Stimulated activated CD8-positive, alpha-beta memory T cell treated with anti-CD3 and anti-CD28 coated beads, Interleukin-7, amount 100 ng/mL, for 4 hours (primary cell): ENCODE measurements around the gene MBNL1.

ENCODE experiments used
- DNase-seq, 2 donors: peaks; one replicate each; pipeline ENCODE4 v3.0.0-alpha.2; 2020; ENCODE audit warnings: low read depth in 2 of 2

The MBNL1 gene

DNA sequence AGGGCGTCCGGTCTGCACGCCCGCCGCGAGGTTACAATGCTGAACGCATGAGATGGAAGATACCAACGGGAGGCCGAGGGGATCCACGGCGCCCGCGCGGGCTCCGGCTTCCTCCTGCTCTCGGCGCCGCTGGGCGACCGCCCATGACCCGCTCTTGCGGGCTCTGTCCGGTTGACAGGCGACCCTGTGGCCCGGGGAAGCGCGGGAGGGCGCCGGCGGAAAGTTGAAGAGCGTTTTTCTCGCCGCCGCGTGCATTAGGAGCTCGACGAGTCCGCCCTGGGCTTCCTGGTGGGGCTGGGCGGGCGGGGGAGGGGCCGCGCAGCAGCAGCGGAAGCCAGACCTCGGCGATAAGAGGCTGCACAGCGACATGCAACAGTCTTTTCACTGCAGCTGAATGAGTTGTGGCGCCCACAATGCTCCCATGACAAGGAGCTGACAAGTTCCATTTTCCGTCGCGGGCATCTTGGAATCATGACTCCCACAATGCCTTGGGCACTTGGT, at the start of gene MBNL1:
TSS of gene MBNL1 (plus strand) at position 375 of the 501 bp plus-strand sequence. CDS start 31,265 bp downstream, outside the sequence.
- peak; percentile 79 to 80 for DNase-seq

DNA sequence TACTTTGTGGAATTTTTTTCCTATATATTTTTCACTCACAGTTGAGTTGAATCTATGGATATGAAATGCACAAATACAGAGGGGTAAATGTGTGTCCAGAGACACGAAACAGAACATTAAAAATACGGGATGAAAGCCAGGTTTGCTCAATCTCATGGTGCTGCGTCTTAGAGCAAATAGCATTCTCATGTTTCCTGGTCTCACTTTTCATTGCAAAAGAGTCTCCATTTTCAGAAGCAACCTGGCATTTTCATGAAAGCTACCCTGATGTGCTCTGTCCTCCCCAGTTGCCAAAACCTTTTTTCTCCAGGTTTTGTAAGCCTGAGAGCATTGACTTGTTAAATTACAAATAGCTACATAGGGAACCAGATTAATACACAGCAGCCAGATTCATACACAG, 49.5 kb upstream of the MBNL1 start:
- DNase-seq, result no peak

GRCh38 chr3:152219769-152220255, 48.9 kb upstream of the MBNL1 start:
- DNase-seq, result no peak

DNA sequence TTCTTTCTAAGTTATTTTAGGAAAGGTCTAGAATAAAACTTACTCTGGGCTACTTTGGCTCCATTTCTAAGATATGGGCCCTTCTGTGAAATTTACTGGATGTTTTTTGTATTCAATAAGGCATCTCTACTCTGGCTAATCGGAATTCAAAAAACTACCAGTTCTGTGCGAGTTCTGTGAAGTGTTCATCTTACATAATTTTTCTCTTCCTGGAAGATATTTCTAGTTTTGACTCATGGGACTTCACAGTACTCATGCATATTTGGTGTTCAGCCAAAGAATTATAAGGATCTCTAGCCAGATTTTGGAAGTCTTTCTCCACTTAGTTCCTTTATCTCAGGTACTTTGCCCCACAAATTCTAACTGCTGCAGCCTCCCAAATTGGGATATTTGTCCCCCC, 46.4 kb upstream of the MBNL1 start:
- no peak for DNase-seq

- no peak for DNase-seq
Observed at GRCh38 chr3:152225201-152225600, 43.5 kb upstream of the MBNL1 start.

GRCh38 chr3:152226176-152226575, 42.6 kb upstream of the MBNL1 start:
- DNase-seq, result no peak

DNA sequence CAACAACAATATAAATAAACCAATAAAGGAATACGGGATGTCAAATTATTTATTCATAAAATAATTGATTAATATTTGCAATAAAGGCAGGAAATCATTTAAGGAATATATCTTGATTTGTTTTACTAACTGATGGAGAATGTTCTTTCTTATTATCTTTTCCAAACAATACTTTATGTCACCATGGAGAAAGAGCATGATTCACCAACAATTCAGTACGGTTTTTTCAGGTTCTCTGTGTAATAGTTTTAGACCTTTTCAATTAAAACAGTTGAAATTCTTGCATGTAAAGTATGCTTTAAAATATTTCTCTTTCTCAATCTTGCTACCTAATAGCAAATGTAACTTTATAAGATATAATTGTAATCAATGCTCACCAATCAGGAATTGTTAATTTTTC, 41.7 kb upstream of the MBNL1 start:
- DNase-seq, result no peak

DNA sequence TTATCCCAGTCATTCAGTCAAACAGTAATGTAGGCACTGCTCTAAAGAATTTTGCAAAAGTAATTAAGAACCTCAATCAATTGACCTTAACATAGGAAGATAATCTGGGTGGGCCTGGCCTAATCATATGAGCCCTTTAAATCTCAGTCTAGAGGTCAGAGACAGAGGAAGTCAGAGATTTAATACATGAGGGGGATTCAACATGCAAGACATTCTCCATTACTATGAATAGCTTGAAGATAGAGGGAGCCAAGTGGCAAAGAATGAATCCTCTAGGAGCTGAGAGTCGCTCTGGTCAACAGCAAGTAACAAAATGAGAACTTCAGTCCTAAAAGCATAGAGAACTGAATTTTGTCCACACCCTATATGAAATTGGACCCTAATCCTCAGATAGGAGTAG, 39.0 kb upstream of the MBNL1 start:
- DNase-seq, result no peak

GRCh38 chr3:152230370-152230769, 38.4 kb upstream of the MBNL1 start:
- no peak for DNase-seq

DNA sequence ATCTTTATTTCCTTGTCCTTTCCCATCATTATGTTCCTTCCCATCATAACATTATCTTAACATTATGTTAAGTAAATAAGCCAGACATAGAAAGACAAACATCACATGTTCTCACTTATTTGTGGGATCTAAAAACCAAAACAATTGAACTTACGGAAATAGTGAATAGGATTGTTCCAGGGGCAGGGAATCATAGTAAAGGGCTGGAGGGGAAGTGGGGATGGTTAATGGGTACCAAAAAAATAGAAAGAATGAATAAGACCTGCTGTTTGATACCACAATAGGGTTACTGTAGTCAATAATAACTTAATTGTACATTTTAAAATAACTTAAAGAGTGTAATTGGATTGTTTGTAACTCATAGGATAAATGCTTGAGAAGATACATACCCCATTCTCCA, 36.7 kb upstream of the MBNL1 start:
- no peak for DNase-seq

DNA sequence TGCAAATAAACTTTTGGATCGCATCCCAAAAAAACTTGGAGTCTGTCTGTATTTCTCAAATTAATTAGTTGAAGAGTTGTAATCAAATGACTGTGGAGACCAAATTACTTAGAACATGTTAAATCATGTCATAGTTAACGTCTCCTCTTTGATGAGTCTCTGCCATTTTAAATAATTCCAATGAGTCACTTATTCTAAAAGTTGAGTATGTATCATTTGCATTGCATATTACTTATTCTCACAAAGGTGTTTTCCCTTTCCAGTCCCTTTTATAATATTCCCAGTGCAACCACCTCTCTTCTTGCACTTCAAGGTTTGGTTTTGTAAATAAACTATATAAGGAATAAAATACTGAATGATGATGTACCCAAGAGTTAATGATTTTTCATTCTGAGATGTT, 36.0 kb upstream of the MBNL1 start:
- DNase-seq, result no peak

DNA sequence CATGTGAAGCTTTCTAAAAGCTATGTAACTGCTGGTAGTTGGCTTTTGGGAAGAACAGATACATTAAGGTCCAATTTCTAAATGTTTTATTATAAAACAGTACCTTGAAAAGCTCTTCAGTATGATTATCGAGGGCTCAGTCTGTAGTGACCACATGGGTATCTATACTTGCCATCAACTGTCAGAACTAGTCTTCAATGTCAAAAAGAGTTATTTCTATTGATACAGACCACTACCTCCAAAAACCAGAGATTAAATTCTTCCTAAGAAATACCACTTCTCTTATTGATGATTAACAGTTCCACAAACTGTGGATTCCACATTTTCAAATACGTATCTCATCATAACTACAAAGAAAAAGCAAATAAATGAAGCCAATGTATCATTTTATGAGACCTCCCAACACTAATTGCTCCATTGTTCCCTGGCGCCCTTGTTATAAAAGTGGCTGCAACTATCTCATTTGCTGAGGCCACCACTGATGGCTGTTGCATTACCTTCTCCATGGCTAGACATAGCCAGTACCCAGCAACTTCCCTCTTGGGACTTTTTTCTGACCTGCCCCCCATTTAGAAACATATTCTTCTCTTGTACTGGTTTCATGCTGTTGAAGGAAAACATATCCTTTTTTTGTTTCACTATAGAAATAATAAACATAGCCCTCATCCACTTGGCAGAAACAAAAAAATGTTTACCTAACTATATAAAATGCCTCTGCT, 33.9 kb upstream of the MBNL1 start:
- DNase-seq, result no peak

DNA sequence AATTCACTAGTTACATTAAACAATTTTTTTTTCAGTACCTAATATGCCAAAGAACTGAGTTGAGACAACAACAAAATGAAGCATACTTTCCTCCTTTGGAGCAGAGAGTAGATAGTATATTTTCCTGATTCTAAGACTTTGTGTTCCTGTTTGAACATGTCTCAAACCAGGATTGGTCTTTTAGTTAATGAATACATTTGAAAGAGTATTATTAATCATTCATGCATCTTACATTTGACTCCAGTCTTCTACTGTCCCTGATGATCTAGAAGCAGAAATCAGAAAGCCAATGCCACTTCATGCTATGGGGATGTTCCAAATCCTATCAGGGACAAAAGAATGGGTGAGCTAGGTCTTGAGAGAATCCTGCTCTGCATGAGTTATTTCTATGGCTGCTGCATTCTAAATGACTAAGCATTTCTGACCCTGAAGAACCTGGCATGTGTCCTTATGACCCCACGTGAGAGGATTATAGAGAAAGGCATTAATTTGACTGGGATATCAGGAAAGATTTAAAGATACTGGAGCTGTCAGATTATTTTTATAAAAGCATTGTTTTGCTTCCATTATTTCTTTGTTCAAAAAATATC, 32.9 kb upstream of the MBNL1 start:
- no peak for DNase-seq

- no peak for DNase-seq
Observed at GRCh38 chr3:152236716-152237115, 32.0 kb upstream of the MBNL1 start.

GRCh38 chr3:152241142-152242017, 27.3 kb upstream of the MBNL1 start:
- DNase-seq, result no peak

DNA sequence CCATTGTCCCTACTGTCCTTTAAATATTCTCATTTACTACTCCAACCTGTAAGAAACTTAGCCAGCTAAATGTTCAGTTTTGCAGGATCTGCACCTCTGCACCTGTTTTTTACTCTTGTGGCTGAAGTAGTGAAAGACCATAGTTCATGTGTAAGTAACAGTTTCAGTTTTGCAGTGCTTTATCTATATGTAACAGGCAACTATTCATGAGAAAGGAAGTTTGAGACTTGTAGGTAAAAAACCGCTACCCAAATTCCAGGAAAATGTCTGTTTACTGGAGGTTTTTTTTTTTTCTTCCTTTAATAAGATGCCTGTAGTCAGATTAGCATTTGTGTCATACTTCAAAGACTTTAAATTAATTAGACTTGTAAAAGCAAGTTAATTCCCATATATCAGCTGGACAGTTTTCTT, 25.4 kb upstream of the MBNL1 start:
- DNase-seq, result no peak

- DNase-seq, result no peak
Observed at GRCh38 chr3:152243721-152244516, 24.8 kb upstream of the MBNL1 start.

- no peak for DNase-seq
Observed at GRCh38 chr3:152244517-152244888, 24.2 kb upstream of the MBNL1 start.

DNA sequence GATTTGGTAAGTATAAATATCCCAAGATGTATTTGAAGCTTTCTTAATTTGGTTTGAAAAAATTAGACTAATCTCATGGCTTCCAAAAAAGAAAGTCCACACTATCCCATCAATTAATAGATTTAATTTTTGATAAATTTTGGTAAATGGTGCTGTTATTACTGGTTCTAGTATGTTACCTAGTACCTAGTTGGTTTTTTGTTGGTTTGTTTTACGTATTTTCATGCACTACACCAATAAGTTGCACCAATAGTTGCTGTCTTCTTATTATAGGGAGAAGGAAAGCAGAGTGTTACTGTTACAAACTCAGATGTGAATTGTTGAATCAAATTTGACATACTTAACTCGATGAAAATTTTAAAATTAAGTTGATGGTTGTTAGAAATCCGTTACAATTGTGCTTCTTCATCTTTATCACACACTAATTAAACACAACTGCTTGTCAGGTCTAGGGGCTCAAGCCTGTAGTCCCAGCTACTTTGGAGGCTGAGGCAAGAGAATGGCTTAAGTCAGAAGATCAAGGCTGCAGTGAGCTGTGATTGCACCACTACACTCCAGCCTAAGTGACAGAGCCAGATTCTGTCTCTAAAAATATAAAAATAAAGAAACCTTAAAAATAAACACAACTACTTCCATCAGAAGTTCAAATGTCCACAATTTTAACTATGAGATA, 23.1 kb upstream of the MBNL1 start:
- DNase-seq, result no peak

DNA sequence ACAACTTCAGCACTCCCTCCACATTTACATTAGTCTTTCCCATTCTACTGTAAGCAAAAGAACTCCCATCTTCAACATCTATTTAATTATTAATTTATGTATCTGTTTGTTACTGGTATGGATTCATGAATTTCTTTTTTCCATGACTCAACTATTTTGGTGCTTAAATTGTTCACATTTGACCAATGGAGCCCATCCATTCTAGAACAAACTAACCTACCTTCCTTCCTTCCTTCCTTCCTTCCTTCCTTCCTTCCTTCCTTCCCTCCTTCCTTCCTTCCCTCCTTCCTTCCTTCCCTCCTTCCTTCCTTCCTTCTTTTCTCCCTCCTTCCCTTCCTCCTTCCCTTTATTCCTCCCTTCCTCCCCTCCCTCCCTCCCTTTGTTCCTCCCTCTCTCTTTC, 16.8 kb upstream of the MBNL1 start:
- no peak for DNase-seq

DNA sequence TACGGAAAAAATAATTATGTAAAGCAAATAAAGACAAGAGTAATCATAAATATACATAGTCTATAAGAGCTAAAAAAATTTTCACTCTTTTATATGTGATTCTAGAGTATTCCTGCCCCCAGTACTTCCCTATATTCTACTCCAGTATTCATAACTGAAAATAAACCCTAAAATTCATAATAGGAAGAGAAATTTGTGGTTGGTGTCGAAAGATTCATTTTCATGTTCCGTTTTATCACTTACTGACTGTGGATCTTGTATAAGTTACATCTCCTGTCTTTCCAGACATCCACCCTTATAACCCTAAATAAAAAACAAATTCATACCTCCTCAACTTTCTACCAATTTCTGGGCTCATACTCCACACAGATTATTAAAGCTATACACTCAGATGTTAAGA, 16.0 kb upstream of the MBNL1 start:
- no peak for DNase-seq
